ENCODE data around the gene SETD7.

SETD7 gene

GRCh38 chr4:139568206-139568955 is 12.4 kb upstream of the SETD7 start:
- DNase-seq: no peak

- no peak for DNase-seq
These were observed 11.3 kb upstream of the SETD7 start for GRCh38 chr4:139567159-139567870.

- no peak for DNase-seq
These were observed 8.5 kb upstream of the SETD7 start for GRCh38 chr4:139564502-139564901.

- DNase-seq: no peak
These were observed 7.5 kb upstream of the SETD7 start for GRCh38 chr4:139563515-139563914.

- no peak for DNase-seq
These were observed 6.8 kb upstream of the SETD7 start for GRCh38 chr4:139562839-139563238.

GRCh38 chr4:139562067-139562684 is 6.2 kb upstream of the SETD7 start:
- DNase-seq: no peak

GRCh38 chr4:139560406-139561104 is 4.5 kb upstream of the SETD7 start:
- no peak for DNase-seq

- DNase-seq: no peak
These were observed 3.7 kb upstream of the SETD7 start for GRCh38 chr4:139559687-139560086.

- no peak for DNase-seq
These were observed 3.1 kb upstream of the SETD7 start for GRCh38 chr4:139559089-139559479.

- no peak for DNase-seq
These were observed 2.4 kb upstream of the SETD7 start for GRCh38 chr4:139558235-139559088.

- no peak for DNase-seq
These were observed 1.6 kb upstream of the SETD7 start for GRCh38 chr4:139557556-139558110.

GRCh38 chr4:139556724-139557555 is 921 bp upstream of the SETD7 start:
- DNase-seq: no peak

- no peak for DNase-seq
These were observed 331 bp downstream of the SETD7 start for GRCh38 chr4:139555705-139556070.

GRCh38 chr4:139554893-139555704 is 920 bp downstream of the SETD7 start:
- DNase-seq: peak; percentile 40

- DNase-seq: no peak
These were observed 1.5 kb downstream of the SETD7 start for GRCh38 chr4:139554642-139554892.

GRCh38 chr4:139553751-139554641 is 2.0 kb downstream of the SETD7 start:
- DNase-seq: no peak

GRCh38 chr4:139552517-139553307 is 3.3 kb downstream of the SETD7 start:
- DNase-seq: no peak

- peak; percentile 73 for DNase-seq
These were observed 5.1 kb downstream of the SETD7 start for GRCh38 chr4:139550724-139551429.
